H1 (cell line): Measurements from ENCODE around the gene RALA. TPM values are rescaled to one million over a fixed set of nuclear protein-coding genes. Genes with fewer than 3 reads are reported as not detected.

Experiments
- CTCF ChIA-PET: fragments of 300-600 bp; sonication (Branson Sonifier 250); formaldehyde crosslinking; loops from one replicate; lab custom pipeline; 2021; ENCODE audit not compliant: partially characterized antibody; lab: Charles Lee
- POLR2A ChIA-PET: fragments of 300-600 bp; sonication (Branson Sonifier 250); formaldehyde crosslinking; loops from one replicate; lab custom pipeline; 2021; ENCODE audit warnings: inconsistent platforms; ENCODE audit not compliant: partially characterized antibody; lab: Charles Lee
- DNase-seq, 2 experiments: peaks; one replicate each; pipeline versions ENCODE4 v3.0.0 to v3.0.0-alpha.2; 2010 to 2022; ENCODE audit warnings: low spot score in 2 of 2, low read depth in 1 of 2, mixed read lengths in 1 of 2
- FAIRE-seq: peaks from 2 replicates; lab custom pipeline; 2011; peaks lifted over from hg19 to GRCh38; lab: Jason Lieb, UNC
- H2AFZ ChIP-seq: 2 replicates; pipeline ENCODE4 v1.8.1; 2012; ENCODE audit warnings: low read length, inconsistent platforms
- H2AK5ac ChIP-seq: 2 replicates; pipeline ENCODE4 v1.6.1; 2013; ENCODE audit warnings: low read depth, low read length
- H2BK120ac ChIP-seq: replicated peaks from 2 replicates; pipeline ENCODE3; 2013; ENCODE audit warnings: low read depth, low read length, inconsistent platforms
- H2BK12ac ChIP-seq: 2 replicates; pipeline ENCODE4 v1.6.1; 2013; ENCODE audit warnings: low read depth, low read length
- H2BK15ac ChIP-seq: 2 replicates; pipeline ENCODE4 v1.6.1; 2013; ENCODE audit warnings: low read length
- H2BK20ac ChIP-seq: 2 replicates; pipeline ENCODE4 v1.6.1; 2013; ENCODE audit warnings: low read length
- H2BK5ac ChIP-seq: 2 replicates; pipeline ENCODE4 v1.6.1; 2013; ENCODE audit warnings: low read depth, low read length
- H3K14ac ChIP-seq: 2 replicates; pipeline ENCODE4 v1.6.1; 2013; ENCODE audit warnings: inconsistent platforms; ENCODE audit not compliant: insufficient read length
- H3K18ac ChIP-seq: 2 replicates; pipeline ENCODE4 v1.6.1; 2013; ENCODE audit warnings: low read length; ENCODE audit errors: extremely low read depth
- H3K23ac ChIP-seq: 2 replicates; pipeline ENCODE4 v1.6.1; 2013; ENCODE audit warnings: inconsistent platforms; ENCODE audit not compliant: insufficient read length
- H3K23me2 ChIP-seq: 2 replicates; pipeline ENCODE4 v1.6.1; 2013; ENCODE audit warnings: low read depth, low read length
- H3K27ac ChIP-seq: 2 replicates; pipeline ENCODE4 v1.6.1; 2011; ENCODE audit warnings: low read depth, low read length, inconsistent platforms
- H3K27me3 ChIP-seq, 4 experiments: replicated peaks in 1 of 4; 1 replicate in 1 of 4; 2 replicates in 3 of 4; pipeline versions ENCODE4 v1.6.1 to v1.8.1; 2011 to 2013; ENCODE audit warnings: low read length in 3 of 4, mild to moderate bottlenecking in 3 of 4, inconsistent platforms in 2 of 4, mixed read lengths in 2 of 4, moderate library complexity in 1 of 4; ENCODE audit not compliant: control insufficient read depth in 3 of 4, insufficient read depth in 3 of 4; ENCODE audit errors: extremely low read depth in 1 of 4
- H3K36me3 ChIP-seq, 4 experiments: 2 replicates each; pipeline versions ENCODE4 v1.6.1 to v1.8.1; 2011 to 2013; ENCODE audit warnings: mild to moderate bottlenecking in 4 of 4, low read length in 3 of 4, moderate library complexity in 2 of 4, control low read depth in 1 of 4, inconsistent platforms in 1 of 4; ENCODE audit not compliant: insufficient read depth in 4 of 4, control insufficient read depth in 2 of 4
- H3K4ac ChIP-seq: replicated peaks from 2 replicates; pipeline ENCODE3; 2013; ENCODE audit warnings: low read length, low read depth, mixed read lengths, inconsistent platforms; ENCODE audit not compliant: insufficient read length
- H3K4me1 ChIP-seq, 4 experiments: replicated peaks in 1 of 4; 1 replicate in 1 of 4; 2 replicates in 3 of 4; pipeline versions ENCODE4 v1.6.1 to v1.8.1; 2011 to 2013; ENCODE audit warnings: low read length in 3 of 4, inconsistent platforms in 2 of 4, mixed read lengths in 1 of 4; ENCODE audit not compliant: insufficient read depth in 4 of 4, control insufficient read depth in 3 of 4
- H3K4me2 ChIP-seq, 2 experiments: 2 replicates each; pipeline versions ENCODE4 v1.6.1 to v1.8.1; 2011 to 2013; ENCODE audit warnings: low read depth in 2 of 2, low read length in 2 of 2, control low read depth in 1 of 2, inconsistent platforms in 1 of 2, mild to moderate bottlenecking in 1 of 2; ENCODE audit not compliant: insufficient read depth in 1 of 2
- H3K4me3 ChIP-seq, 4 experiments: fragments of 200-600, 300-600 bp in 1 of 4; sonication (generic), shearing (Covaris generic), sonication (Bioruptor Twin) in 1 of 4; 2 replicates each; pipeline versions ENCODE4 v1.5.1 to v1.8.1; 2011 to 2016; ENCODE audit warnings: low read length in 4 of 4, low read depth in 3 of 4, control low read depth in 2 of 4, inconsistent platforms in 2 of 4, mild to moderate bottlenecking in 2 of 4, mixed read lengths in 1 of 4, moderate library complexity in 1 of 4; ENCODE audit not compliant: insufficient read depth in 2 of 4; ENCODE audit errors: extremely low read depth in 1 of 4
- H3K56ac ChIP-seq: replicated peaks from 2 replicates; pipeline ENCODE3; 2013; ENCODE audit warnings: low read depth, mild to moderate bottlenecking, mixed read lengths, low read length, inconsistent platforms; ENCODE audit not compliant: insufficient read length
- H3K79me1 ChIP-seq: 2 replicates; pipeline ENCODE4 v1.6.1; 2013; ENCODE audit warnings: low read depth, low read length, control low read depth
- H3K79me2 ChIP-seq, 2 experiments: 2 replicates each; pipeline versions ENCODE4 v1.6.1 to v1.8.1; 2012 to 2013; ENCODE audit warnings: low read length in 2 of 2, mild to moderate bottlenecking in 2 of 2, inconsistent platforms in 1 of 2; ENCODE audit not compliant: insufficient read depth in 2 of 2, control insufficient read depth in 1 of 2
- H3K9ac ChIP-seq, 4 experiments: replicated peaks in 1 of 4; 1 replicate in 1 of 4; 2 replicates in 3 of 4; pipeline versions ENCODE4 v1.6.1 to v1.8.1; 2011 to 2013; ENCODE audit warnings: low read depth in 3 of 4, low read length in 3 of 4, control low read depth in 2 of 4, mild to moderate bottlenecking in 2 of 4, moderate library complexity in 2 of 4, inconsistent platforms in 1 of 4; ENCODE audit errors: extremely low read depth in 1 of 4
- H3K9me3 ChIP-seq, 2 experiments: 2 replicates each; pipeline versions ENCODE4 v1.6.1 to v1.8.1; 2012 to 2013; ENCODE audit warnings: mild to moderate bottlenecking in 2 of 2, moderate library complexity in 2 of 2, control low read depth in 1 of 2, inconsistent platforms in 1 of 2, low read depth in 1 of 2, low read length in 1 of 2, mixed read lengths in 1 of 2; ENCODE audit not compliant: insufficient read depth in 2 of 2
- H4K20me1 ChIP-seq, 2 experiments: replicated peaks in 1 of 2; 2 replicates each; pipeline versions ENCODE3 to v1.8.1; 2011 to 2013; ENCODE audit warnings: inconsistent platforms in 2 of 2, low read length in 2 of 2, mild to moderate bottlenecking in 1 of 2; ENCODE audit not compliant: insufficient read depth in 2 of 2, control insufficient read depth in 1 of 2
- H4K5ac ChIP-seq: 2 replicates; pipeline ENCODE4 v1.6.1; 2013; ENCODE audit warnings: low read length, low read depth, mixed read lengths, inconsistent platforms; ENCODE audit not compliant: insufficient read length
- H4K8ac ChIP-seq: 2 replicates; pipeline ENCODE4 v1.8.0; 2013; ENCODE audit warnings: mild to moderate bottlenecking, moderate library complexity, low read length, inconsistent platforms; ENCODE audit not compliant: insufficient read depth; ENCODE audit errors: extremely low read depth
- H4K91ac ChIP-seq: replicated peaks from 2 replicates; pipeline ENCODE3; 2013; ENCODE audit warnings: low read length, mixed read lengths, inconsistent platforms; ENCODE audit not compliant: insufficient read length
- HDAC6 ChIP-seq: IDR thresholded peaks from one replicate; pipeline ENCODE4 v1.7.1; 2012; ENCODE audit warnings: low read depth, mild to moderate bottlenecking, inconsistent platforms, low read length, moderate library complexity
- RAD21 ChIP-seq, 2 experiments: IDR thresholded peaks in 1 of 2; conservative IDR thresholded peaks in 1 of 2; 2 replicates each; pipeline ENCODE4 v1.6.1; 2011; ENCODE audit warnings: low read depth in 2 of 2, low read length in 2 of 2, improper control_type of control experiment in 1 of 2, inconsistent platforms in 1 of 2, mild to moderate bottlenecking in 1 of 2, moderate library complexity in 1 of 2
- WGBS, 2 experiments: shearing (Covaris generic) in 1 of 2; methylation state at CpG; one replicate each; pipeline versions ENCODE4 v1.1.6 to v1.1.7; 2013 to 2015; ENCODE audit warnings: low lambda C conversion rate in 2 of 2, mixed read lengths in 2 of 2, inconsistent platforms in 1 of 2, low coverage in 1 of 2, missing lambda C conversion rate in 1 of 2; ENCODE audit not compliant: insufficient replicate concordance in 2 of 2, insufficient coverage in 1 of 2, insufficient read length in 1 of 2; ENCODE audit errors: extremely low coverage in 1 of 2, missing lambda C conversion rate in 1 of 2; 5-methylcytosine and 5-hydroxymethylcytosine counted together
- polyA plus RNA-seq, 7 experiments: library from polyadenylated mRNA; depleted of rRNA in 3 of 7; stranded (reverse) in 5 of 7; unstranded in 2 of 7; fragments of >200 nt in 5 of 7; fragments of 200-250 nt in 2 of 7; gene quantifications; 1 replicate in 5 of 7; 2 replicates in 1 of 7; 4 replicates in 1 of 7; pipeline versions ENCODE4 v1.2.1 to v1.2.3, GENCODE V29; 2011 to 2013; ENCODE audit warnings: missing spikeins in 2 of 7, mixed read lengths in 2 of 7
- total RNA-seq: library from RNA; stranded (reverse); fragmentation: NEBNext Ultra II Directional; extraction: Animal tissue kit (Norgen Biotek cat#: 25700); gene quantifications from 2 replicates; pipeline ENCODE4 v1.2.1, GENCODE V29; 2021
- TF ChIP-seq, protein P1 (sequence below): IDR thresholded peaks from 2 replicates; pipeline ENCODE4 v1.6.1; 2012; ENCODE audit warnings: inconsistent platforms
- TF ChIP-seq, protein P2 (sequence below), 3 experiments: IDR thresholded peaks; 1 replicate in 2 of 3; 2 replicates in 1 of 3; pipeline versions ENCODE4 v1.5.1 to v1.6.1; 2011; ENCODE audit warnings: low read length in 3 of 3, mild to moderate bottlenecking in 3 of 3, inconsistent platforms in 2 of 3, low read depth in 1 of 3, moderate library complexity in 1 of 3; ENCODE audit not compliant: insufficient read depth in 1 of 3; ENCODE audit errors: control extremely low read depth in 1 of 3

Gene RALA
- total and polyA plus RNA-seq, 2 of the 8 experiments (the other 6 are each of a cell fraction or from before 2014, with no cell fraction given) = 24.1 to 72.8 TPM

DNA sequence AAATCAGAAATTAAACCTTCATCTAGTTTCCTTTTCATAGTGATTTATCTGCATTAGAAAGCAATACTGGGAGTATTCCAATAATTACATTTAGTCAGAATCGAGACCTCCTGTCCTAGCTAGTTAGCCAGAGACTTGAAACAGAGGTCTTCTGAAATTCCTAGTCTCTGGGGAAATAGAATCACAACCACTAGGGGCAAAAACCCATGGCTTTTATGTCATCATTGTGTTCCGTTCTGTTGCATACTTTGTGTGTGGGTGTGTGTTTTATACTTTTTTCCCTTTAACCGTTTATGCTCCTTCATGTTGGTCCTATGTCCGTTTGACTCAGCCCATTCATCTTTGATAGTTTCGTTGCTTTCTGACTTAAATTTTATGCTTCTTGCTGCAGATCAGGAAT lies 79.8 kb downstream of the RALA start:
- H3K4me2 ChIP-seq = no peak overlapping the region
- H2BK12ac ChIP-seq = no peak overlapping the region
- H3K4me3 ChIP-seq = no peak overlapping the region
- H3K79me1 ChIP-seq = 0 out of 2 replicates have a peak, but pooled peaks cover 2% of the 10 kb centered on the region
- no peak overlapping the region for H2AK5ac ChIP-seq
- no peak overlapping the region for H2BK20ac ChIP-seq
- no peaks in the 10 kb centered on the region for H3K4me1 ChIP-seq
- no peak overlapping the region for H4K8ac ChIP-seq
- H3K23me2 ChIP-seq = no peaks in the 10 kb centered on the region
- no peaks in the 10 kb centered on the region for H3K79me2 ChIP-seq
- no peak overlapping the region for H2BK15ac ChIP-seq
- ChIA-PET POLR2A (no interaction called here), CTCF (interaction anchor here (0.7 to 1.5 kb wide), 5 partner anchors 9 to 39 kb away, joined by 3 to 5 read pairs (median 5); no protein-coding TSS in a partner anchor)
- H4K20me1 ChIP-seq = peaks cover 0 to 4% of the 10 kb centered on the region in 2 experiments
- H3K27ac ChIP-seq = no peak overlapping the region
- FAIRE-seq = peak; percentile 7
- H3K56ac ChIP-seq = no peak overlapping the region
- no peak overlapping the region for H4K91ac ChIP-seq
- H3K4ac ChIP-seq = no peak overlapping the region
- H3K18ac ChIP-seq = no peak overlapping the region; the same call in 1 of the 2 replicates
- no peak overlapping the region for H2BK120ac ChIP-seq
- no peak overlapping the region for H3K14ac ChIP-seq
- no peak for DNase-seq
- H2BK5ac ChIP-seq = no peak overlapping the region
- no peak overlapping the region for H2AFZ ChIP-seq
- no peak overlapping the region for H3K23ac ChIP-seq
- H3K36me3 ChIP-seq = peaks cover 0 to 23% (median 8%) of the 10 kb centered on the region in 4 experiments; a peak in 5 of 8 replicates
- H3K9ac ChIP-seq = no peak overlapping the region
- no peaks in the 10 kb centered on the region for H3K9me3 ChIP-seq
- WGBS, 2 experiments = 90% methylated on average over 5 of the region's 5 CpGs; no CpG with 5 or more reads in 1 of the 2 experiments
- no peaks in the 10 kb centered on the region for H3K27me3 ChIP-seq
- TF ChIP-seq RAD21 (IDR thresholded peaks at IDR 0.05 in 1 of 2, conservative IDR thresholded peaks at IDR 0.05 in 1 of 2; ENCODE audit: low read depth in 2 of 2, low read length in 2 of 2) = peak in 1 of 2 experiments; percentile 12; a peak in 1 of 4 replicates
- no peak for TF ChIP-seq HDAC6
- TF ChIP-seq, protein P1, sequence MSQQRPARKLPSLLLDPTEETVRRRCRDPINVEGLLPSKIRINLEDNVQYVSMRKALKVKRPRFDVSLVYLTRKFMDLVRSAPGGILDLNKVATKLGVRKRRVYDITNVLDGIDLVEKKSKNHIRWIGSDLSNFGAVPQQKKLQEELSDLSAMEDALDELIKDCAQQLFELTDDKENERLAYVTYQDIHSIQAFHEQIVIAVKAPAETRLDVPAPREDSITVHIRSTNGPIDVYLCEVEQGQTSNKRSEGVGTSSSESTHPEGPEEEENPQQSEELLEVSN = no peak
- TF ChIP-seq, protein P2, sequence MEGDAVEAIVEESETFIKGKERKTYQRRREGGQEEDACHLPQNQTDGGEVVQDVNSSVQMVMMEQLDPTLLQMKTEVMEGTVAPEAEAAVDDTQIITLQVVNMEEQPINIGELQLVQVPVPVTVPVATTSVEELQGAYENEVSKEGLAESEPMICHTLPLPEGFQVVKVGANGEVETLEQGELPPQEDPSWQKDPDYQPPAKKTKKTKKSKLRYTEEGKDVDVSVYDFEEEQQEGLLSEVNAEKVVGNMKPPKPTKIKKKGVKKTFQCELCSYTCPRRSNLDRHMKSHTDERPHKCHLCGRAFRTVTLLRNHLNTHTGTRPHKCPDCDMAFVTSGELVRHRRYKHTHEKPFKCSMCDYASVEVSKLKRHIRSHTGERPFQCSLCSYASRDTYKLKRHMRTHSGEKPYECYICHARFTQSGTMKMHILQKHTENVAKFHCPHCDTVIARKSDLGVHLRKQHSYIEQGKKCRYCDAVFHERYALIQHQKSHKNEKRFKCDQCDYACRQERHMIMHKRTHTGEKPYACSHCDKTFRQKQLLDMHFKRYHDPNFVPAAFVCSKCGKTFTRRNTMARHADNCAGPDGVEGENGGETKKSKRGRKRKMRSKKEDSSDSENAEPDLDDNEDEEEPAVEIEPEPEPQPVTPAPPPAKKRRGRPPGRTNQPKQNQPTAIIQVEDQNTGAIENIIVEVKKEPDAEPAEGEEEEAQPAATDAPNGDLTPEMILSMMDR (IDR thresholded peaks at IDR 0.05; ENCODE audit: control extremely low read depth in 1 of 3, insufficient read depth in 1 of 3, low read depth in 1 of 3, low read length in 3 of 3) = peak in 2 of 3 experiments; percentile 25 to 44; a peak in 2 of 4 replicates
- H4K5ac ChIP-seq = no peak overlapping the region
